ENCODE measurements around the gene DTWD2. TPM values are rescaled to one million over a fixed set of nuclear protein-coding genes. Genes with fewer than 3 reads are reported as not detected.
A peak's percentile ranks its signal among the peaks of the same experiment; 100 is the strongest.
"Not testable (repeated sequence)": the region's sequence is repeated elsewhere in the genome, so short reads cannot be mapped to it uniquely, and the experiment has no call there.

DTWD2 gene
- total RNA-seq, 2 donors from 2014 or later = 8.4 to 10.5 TPM

- DNase-seq (no peak), ATAC-seq (no peak)
- intact Hi-C loops (cut with DNase I) = no loop called here
Observed at GRCh38 chr5:119010206-119010605, 21.9 kb upstream of the DTWD2 start.

- intact Hi-C loops (cut with DNase I) = no loop called here
- ATAC-seq (no peak), DNase-seq (no peak)
Observed at GRCh38 chr5:119009131-119009530, 20.8 kb upstream of the DTWD2 start.

- intact Hi-C loops (cut with DNase I) = no loop called here
- no peak for ATAC-seq
- DNase-seq = no peak
Observed at GRCh38 chr5:118999696-119000095, 11.3 kb upstream of the DTWD2 start.

- intact Hi-C loops (cut with DNase I); DNase-seq; ATAC-seq: not testable (repeated sequence)
Observed at GRCh38 chr5:118998861-118999260, 10.5 kb upstream of the DTWD2 start.

GRCh38 chr5:118996098-118996497 is 7.8 kb upstream of the DTWD2 start:
- ATAC-seq (no peak), DNase-seq (no peak)
- intact Hi-C loops (cut with DNase I) = no loop called here

- ATAC-seq = no peak
Observed at GRCh38 chr5:118994595-118994994, 6.2 kb upstream of the DTWD2 start.

GRCh38 chr5:118993118-118993517 is 4.8 kb upstream of the DTWD2 start:
- intact Hi-C loops (cut with DNase I); ATAC-seq; DNase-seq: not testable (repeated sequence)

More at GRCh38 chr5:118994595-118994994, 6.2 kb upstream of the DTWD2 start:
- intact Hi-C loops (cut with DNase I) = no loop called here
- DNase-seq = no peak

- intact Hi-C loops (cut with DNase I); DNase-seq; ATAC-seq: not testable (repeated sequence)
Observed at GRCh38 chr5:118992055-118992454, 3.7 kb upstream of the DTWD2 start.

GRCh38 chr5:118990582-118990981 is 2.2 kb upstream of the DTWD2 start:
- ATAC-seq (no peak), DNase-seq (no peak)
- intact Hi-C loops (cut with DNase I) = no loop called here

GRCh38 chr5:118989816-118990215 is 1.5 kb upstream of the DTWD2 start:
- no peak for DNase-seq
- no peak for ATAC-seq
- intact Hi-C loops (cut with DNase I) = loop anchor here (2.0 to 5.0 kb wide), 3 partner anchors 347 to 422 kb away; no protein-coding TSS in a partner anchor

- intact Hi-C loops (cut with DNase I) = loop anchor here (2.0 to 5.0 kb wide), 3 partner anchors 348 to 423 kb away; no protein-coding TSS in a partner anchor
- ATAC-seq = no peak
- DNase-seq = no peak
Observed at GRCh38 chr5:118988866-118989180, 476 bp upstream of the DTWD2 start.

- intact Hi-C loops (cut with DNase I) = loop anchor here (5.0 kb wide), 2 partner anchors 353 to 428 kb away; no protein-coding TSS in a partner anchor
- ATAC-seq (no peak), DNase-seq (no peak)
Observed at GRCh38 chr5:118984602-118985001, 3.7 kb downstream of the DTWD2 start.

- ATAC-seq (no peak), DNase-seq (no peak)
- intact Hi-C loops (cut with DNase I) = no loop called here
Observed at GRCh38 chr5:118981783-118982182, 6.6 kb downstream of the DTWD2 start.

GRCh38 chr5:118980438-118980837 is 7.9 kb downstream of the DTWD2 start:
- ATAC-seq (no peak), DNase-seq (no peak)
- intact Hi-C loops (cut with DNase I) = no loop called here

- intact Hi-C loops (cut with DNase I) = no loop called here
- ATAC-seq (no peak), DNase-seq (no peak)
Observed at GRCh38 chr5:118980017-118980416, 8.3 kb downstream of the DTWD2 start.

- DNase-seq; intact Hi-C loops (cut with DNase I); ATAC-seq: not testable (repeated sequence)
Observed at GRCh38 chr5:118973779-118974445, 14.4 kb downstream of the DTWD2 start.

- DNase-seq (peak; percentile 24), ATAC-seq (peak; percentile 83 to 86)
- intact Hi-C loops (cut with DNase I) = no loop called here
Observed at GRCh38 chr5:118968925-118969375, 19.4 kb downstream of the DTWD2 start.

GRCh38 chr5:118968406-118968911 is 19.9 kb downstream of the DTWD2 start:
- no peak for DNase-seq
- intact Hi-C loops (cut with DNase I) = no loop called here
- peak in 1 of 2 donors; percentile 17 for ATAC-seq

GRCh38 chr5:118967059-118967508 is 21.3 kb downstream of the DTWD2 start:
- DNase-seq = no peak
- ATAC-seq = no peak
- intact Hi-C loops (cut with DNase I) = no loop called here

GRCh38 chr5:118965890-118966289 is 22.5 kb downstream of the DTWD2 start:
- ATAC-seq = no peak
- no peak for DNase-seq
- intact Hi-C loops (cut with DNase I) = no loop called here

- intact Hi-C loops (cut with DNase I); ATAC-seq; DNase-seq: not testable (repeated sequence)
Observed at GRCh38 chr5:118964970-118965369, 23.4 kb downstream of the DTWD2 start.
